Fibroblast of lung (primary cell): ENCODE data around the gene ERCC8.

Experiments
- EZH2 ChIP-seq: IDR thresholded peaks from 2 replicates; pipeline ENCODE4 v1.5.1; 2012; ENCODE audit warnings: low read length, control low read depth, mild to moderate bottlenecking; ENCODE audit errors: missing control alignments
- TF ChIP-seq, protein P1 (sequence below), 2 donors: IDR thresholded peaks in 1 of 2; conservative IDR thresholded peaks in 1 of 2; 1 replicate in 1 of 2; 2 replicates in 1 of 2; pipeline ENCODE4 v1.5.1; 2011 to 2012; ENCODE audit warnings: low read length in 2 of 2, control low read depth in 1 of 2, inconsistent platforms in 1 of 2, low read depth in 1 of 2, mild to moderate bottlenecking in 1 of 2

GRCh38 chr5:60960591-60960990 lies 15.7 kb upstream of the ERCC8 start:
- TF ChIP-seq, protein P1, sequence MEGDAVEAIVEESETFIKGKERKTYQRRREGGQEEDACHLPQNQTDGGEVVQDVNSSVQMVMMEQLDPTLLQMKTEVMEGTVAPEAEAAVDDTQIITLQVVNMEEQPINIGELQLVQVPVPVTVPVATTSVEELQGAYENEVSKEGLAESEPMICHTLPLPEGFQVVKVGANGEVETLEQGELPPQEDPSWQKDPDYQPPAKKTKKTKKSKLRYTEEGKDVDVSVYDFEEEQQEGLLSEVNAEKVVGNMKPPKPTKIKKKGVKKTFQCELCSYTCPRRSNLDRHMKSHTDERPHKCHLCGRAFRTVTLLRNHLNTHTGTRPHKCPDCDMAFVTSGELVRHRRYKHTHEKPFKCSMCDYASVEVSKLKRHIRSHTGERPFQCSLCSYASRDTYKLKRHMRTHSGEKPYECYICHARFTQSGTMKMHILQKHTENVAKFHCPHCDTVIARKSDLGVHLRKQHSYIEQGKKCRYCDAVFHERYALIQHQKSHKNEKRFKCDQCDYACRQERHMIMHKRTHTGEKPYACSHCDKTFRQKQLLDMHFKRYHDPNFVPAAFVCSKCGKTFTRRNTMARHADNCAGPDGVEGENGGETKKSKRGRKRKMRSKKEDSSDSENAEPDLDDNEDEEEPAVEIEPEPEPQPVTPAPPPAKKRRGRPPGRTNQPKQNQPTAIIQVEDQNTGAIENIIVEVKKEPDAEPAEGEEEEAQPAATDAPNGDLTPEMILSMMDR (conservative IDR thresholded peaks at IDR 0.05 in 1 of 2, IDR thresholded peaks at IDR 0.05 in 1 of 2; ENCODE audit: low read depth in 1 of 2, low read length in 2 of 2) = peak; percentile 64 to 69
- TF ChIP-seq EZH2 = no peak
